ENCODE data around the gene TCAF1.

Gene TCAF1

DNA sequence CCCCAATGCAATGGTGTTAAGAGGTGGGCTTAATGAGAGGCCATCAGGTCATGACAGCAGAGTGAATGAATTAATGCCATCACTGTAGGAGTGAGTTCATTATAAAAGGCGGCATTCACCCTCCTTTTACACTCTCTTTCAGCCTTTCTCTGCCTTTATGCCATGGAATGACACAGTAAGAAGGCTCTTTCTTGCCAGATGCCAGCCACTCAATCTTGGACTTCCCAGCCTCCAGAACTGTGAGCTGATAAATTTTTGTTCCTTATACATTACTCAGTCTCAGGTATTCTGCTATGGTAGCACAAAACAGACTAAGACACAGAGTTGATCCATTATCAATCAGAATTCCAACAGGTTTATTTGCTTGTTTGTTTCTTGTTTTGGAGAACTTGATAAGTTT is 3.2 kb downstream of the TCAF1 start:
- H3K27ac ChIP-seq (replicated peaks) = no peak overlapping the region
- TF ChIP-seq REST (IDR thresholded peaks at IDR 0.05; ENCODE audit: insufficient replicate concordance, low read depth) (no peak), CTCF (IDR thresholded peaks at IDR 0.05; ENCODE audit: insufficient read depth, low read length) (no peak), SPI1 (IDR thresholded peaks at IDR 0.05; ENCODE audit: borderline replicate concordance, low read depth) (no peak), POLR2AphosphoS5 (IDR thresholded peaks at IDR 0.05; ENCODE audit: low read depth) (no peak), GABPA (IDR thresholded peaks at IDR 0.05; ENCODE audit: low read depth) (no peak)
- H3K4me3 ChIP-seq (replicated peaks; ENCODE audit: insufficient read depth, low read length) = no peak overlapping the region
- H3K27me3 ChIP-seq (ENCODE audit: insufficient read depth, poor library complexity, severe bottlenecking) = no peaks in the 10 kb centered on the region
- no peak for DNase-seq (ENCODE audit: low read depth in 1 of 2, low spot score in 1 of 2)

DNA sequence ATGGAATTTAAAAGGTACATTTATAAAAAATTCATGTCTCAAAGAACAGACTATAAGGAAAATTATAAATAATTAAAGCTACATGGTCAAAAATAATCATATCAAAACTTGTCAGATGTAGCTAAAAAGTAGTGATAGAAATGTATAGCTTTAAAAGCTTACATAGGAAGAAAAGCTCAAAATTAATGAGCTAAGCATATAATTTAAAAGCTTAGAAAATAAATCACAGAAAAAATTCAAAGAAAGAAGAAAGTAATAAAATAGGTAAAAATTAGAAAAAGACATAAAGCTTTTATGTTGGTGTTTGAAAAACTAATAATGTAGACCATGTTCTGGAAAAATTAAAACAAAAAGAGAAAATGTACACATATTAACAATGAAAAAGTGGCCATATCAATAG is 5.3 kb downstream of the TCAF1 start:
- H3K27ac ChIP-seq (replicated peaks) = no peak overlapping the region
- no peak overlapping the region for H3K4me3 ChIP-seq (replicated peaks; ENCODE audit: insufficient read depth, low read length)
- DNase-seq (ENCODE audit: low read depth in 1 of 2, low spot score in 1 of 2) = no peak
- no peaks in the 10 kb centered on the region for H3K27me3 ChIP-seq (ENCODE audit: insufficient read depth, poor library complexity, severe bottlenecking)
- TF ChIP-seq GABPA (IDR thresholded peaks at IDR 0.05; ENCODE audit: low read depth) = no peak
- TF ChIP-seq SPI1 (IDR thresholded peaks at IDR 0.05; ENCODE audit: borderline replicate concordance, low read depth) = no peak
- TF ChIP-seq POLR2AphosphoS5 (IDR thresholded peaks at IDR 0.05; ENCODE audit: low read depth) = no peak
- no peak for TF ChIP-seq REST (IDR thresholded peaks at IDR 0.05; ENCODE audit: insufficient replicate concordance, low read depth)
- TF ChIP-seq CTCF (IDR thresholded peaks at IDR 0.05; ENCODE audit: insufficient read depth, low read length) = no peak

GRCh38 chr7:143892527-143893300 is 9.3 kb downstream of the TCAF1 start:
- DNase-seq (ENCODE audit: low read depth in 1 of 2, low spot score in 1 of 2) = peak in 1 of 2 experiments; percentile 25
- H3K27ac ChIP-seq (replicated peaks) = no peak overlapping the region
- H3K27me3 ChIP-seq (ENCODE audit: insufficient read depth, poor library complexity, severe bottlenecking) = no peaks in the 10 kb centered on the region
- H3K4me3 ChIP-seq (replicated peaks; ENCODE audit: insufficient read depth, low read length) = no peak overlapping the region
- TF ChIP-seq REST (IDR thresholded peaks at IDR 0.05; ENCODE audit: insufficient replicate concordance, low read depth) = no peak
- TF ChIP-seq CTCF (IDR thresholded peaks at IDR 0.05; ENCODE audit: insufficient read depth, low read length) = peak; percentile 35
